Prostate gland (tissue), 2 donors: ENCODE results near the gene ABCA1.

Experiments used
- POLR2A ChIP-seq: fragments of 450-650 bp; IDR thresholded peaks from one replicate; pipeline ENCODE4 v1.6.1; 2016; ENCODE audit warnings: antibody characterized with exemption, mild to moderate bottlenecking
- TF ChIP-seq, protein P1 (sequence below), 4 experiments: fragments of 200-600 bp in 2 of 4; fragments of 450-650 bp in 2 of 4; sonication (generic) in 2 of 4; IDR thresholded peaks; 1 replicate in 3 of 4; 2 replicates in 1 of 4; pipeline ENCODE4 v1.5.1; 2016 to 2019; ENCODE audit warnings: antibody characterized with exemption in 4 of 4, mild to moderate bottlenecking in 2 of 4, moderate library complexity in 2 of 4

DNA sequence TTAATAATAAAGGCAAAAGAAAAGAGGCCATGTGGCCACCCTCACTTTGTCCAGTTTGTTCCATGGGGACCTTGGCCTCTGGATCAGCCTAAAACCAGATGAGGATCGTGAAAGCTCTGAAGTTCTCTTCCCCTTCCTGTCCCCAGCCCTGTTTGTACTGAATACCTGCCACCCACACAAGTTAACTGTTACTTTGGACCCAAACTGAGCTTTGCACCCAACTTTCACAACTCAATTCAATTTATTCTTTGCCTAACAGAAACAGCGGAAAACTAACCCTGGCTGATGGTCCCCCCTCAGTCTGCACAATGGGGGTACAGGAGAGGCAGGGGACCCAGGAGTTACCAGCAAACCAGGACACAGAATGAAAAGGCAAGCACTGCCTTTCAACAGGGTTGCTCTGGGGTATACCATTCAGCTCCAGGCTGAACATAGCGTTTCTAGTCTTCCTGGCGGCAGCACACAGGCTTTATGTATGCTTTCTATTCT is 28.2 kb downstream of the ABCA1 start:
- TF ChIP-seq, protein P1, sequence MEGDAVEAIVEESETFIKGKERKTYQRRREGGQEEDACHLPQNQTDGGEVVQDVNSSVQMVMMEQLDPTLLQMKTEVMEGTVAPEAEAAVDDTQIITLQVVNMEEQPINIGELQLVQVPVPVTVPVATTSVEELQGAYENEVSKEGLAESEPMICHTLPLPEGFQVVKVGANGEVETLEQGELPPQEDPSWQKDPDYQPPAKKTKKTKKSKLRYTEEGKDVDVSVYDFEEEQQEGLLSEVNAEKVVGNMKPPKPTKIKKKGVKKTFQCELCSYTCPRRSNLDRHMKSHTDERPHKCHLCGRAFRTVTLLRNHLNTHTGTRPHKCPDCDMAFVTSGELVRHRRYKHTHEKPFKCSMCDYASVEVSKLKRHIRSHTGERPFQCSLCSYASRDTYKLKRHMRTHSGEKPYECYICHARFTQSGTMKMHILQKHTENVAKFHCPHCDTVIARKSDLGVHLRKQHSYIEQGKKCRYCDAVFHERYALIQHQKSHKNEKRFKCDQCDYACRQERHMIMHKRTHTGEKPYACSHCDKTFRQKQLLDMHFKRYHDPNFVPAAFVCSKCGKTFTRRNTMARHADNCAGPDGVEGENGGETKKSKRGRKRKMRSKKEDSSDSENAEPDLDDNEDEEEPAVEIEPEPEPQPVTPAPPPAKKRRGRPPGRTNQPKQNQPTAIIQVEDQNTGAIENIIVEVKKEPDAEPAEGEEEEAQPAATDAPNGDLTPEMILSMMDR (IDR thresholded peaks at IDR 0.05) = no peak
- no peak for TF ChIP-seq POLR2A
